ENCODE measurements around the gene ZKSCAN2.

The ZKSCAN2 gene

DNA sequence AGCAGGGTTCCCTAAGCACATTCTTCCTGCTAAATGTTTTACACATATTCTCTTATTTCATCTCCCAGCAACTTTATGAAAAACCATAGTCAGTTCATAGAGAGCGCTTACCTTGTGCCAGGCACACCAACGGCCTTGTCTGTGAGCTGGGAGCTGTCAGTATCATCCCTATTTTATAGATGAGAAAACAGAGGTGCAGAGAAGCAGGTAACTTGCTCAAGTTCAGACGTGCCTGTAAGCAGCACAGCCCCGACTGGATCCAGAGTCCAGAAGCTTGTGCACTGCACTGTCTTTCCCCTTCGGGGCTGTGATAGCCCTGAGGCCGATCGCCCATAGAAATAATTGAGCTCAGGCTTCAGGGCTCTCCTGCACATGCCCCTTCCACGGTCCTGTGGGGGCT is 34.7 kb downstream of the ZKSCAN2 start:
- no peaks in the 10 kb centered on the region for H3K36me3 ChIP-seq
- H3K4me1 ChIP-seq, result no peaks in the 10 kb centered on the region
- no peak overlapping the region for H3K4me3 ChIP-seq (ENCODE audit: low read depth, low read length)
- DNase-seq, result no peak
- TF ChIP-seq, protein P1, sequence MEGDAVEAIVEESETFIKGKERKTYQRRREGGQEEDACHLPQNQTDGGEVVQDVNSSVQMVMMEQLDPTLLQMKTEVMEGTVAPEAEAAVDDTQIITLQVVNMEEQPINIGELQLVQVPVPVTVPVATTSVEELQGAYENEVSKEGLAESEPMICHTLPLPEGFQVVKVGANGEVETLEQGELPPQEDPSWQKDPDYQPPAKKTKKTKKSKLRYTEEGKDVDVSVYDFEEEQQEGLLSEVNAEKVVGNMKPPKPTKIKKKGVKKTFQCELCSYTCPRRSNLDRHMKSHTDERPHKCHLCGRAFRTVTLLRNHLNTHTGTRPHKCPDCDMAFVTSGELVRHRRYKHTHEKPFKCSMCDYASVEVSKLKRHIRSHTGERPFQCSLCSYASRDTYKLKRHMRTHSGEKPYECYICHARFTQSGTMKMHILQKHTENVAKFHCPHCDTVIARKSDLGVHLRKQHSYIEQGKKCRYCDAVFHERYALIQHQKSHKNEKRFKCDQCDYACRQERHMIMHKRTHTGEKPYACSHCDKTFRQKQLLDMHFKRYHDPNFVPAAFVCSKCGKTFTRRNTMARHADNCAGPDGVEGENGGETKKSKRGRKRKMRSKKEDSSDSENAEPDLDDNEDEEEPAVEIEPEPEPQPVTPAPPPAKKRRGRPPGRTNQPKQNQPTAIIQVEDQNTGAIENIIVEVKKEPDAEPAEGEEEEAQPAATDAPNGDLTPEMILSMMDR (IDR thresholded peaks at IDR 0.05; ENCODE audit: low read depth, low read length), result no peak
- no peaks in the 10 kb centered on the region for H3K9me3 ChIP-seq
- H3K27me3 ChIP-seq, result no peaks in the 10 kb centered on the region

DNA sequence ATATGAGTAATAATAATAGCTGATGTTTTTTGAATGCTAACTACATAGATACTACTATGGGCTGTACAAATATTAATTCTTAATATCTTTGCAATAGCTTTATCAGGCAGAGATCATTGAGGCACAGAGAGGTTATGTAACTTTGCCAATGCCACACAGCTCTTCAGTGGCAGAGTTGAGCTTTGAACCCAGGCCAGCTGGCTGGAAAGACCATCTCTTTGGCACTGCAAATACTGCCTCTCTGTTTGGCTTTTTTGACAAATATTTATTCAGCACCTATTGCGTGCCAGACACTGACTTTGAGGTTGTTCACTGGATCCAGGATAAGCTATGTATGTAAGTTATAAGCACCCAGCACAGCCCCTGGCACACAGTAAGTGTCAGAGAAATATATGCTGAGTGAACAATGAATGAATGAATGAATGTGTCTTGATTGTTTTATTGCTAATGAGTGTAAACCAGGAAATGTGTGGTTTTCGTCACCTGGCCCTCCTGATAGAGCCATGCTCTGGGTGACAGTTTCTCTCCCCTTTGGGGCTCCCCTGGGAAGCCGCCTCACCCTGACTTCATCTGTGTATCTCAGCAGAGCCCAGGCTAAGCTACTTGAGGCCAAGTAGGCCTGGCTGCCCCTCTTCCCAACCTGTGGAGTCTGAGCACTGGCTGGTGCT is 38.4 kb downstream of the ZKSCAN2 start:
- H3K9me3 ChIP-seq, result no peaks in the 10 kb centered on the region
- TF ChIP-seq, protein P1 (IDR thresholded peaks at IDR 0.05; ENCODE audit: low read depth, low read length), result no peak

GRCh38 chr16:25217921-25218320 is 39.7 kb downstream of the ZKSCAN2 start:
- Histone ChIP-seq H3K4me3 (ENCODE audit: low read depth, low read length) (no peak overlapping the region), H3K27me3 (peaks cover 11% of the 10 kb centered on the region; the same call in 1 of the 2 replicates), H3K4me1 (no peaks in the 10 kb centered on the region), H3K9me3 (no peaks in the 10 kb centered on the region), H3K36me3 (no peaks in the 10 kb centered on the region)
- DNase-seq, result no peak
- TF ChIP-seq, protein P1 (IDR thresholded peaks at IDR 0.05; ENCODE audit: low read depth, low read length), result no peak

More for the DNA sequence above, 38.4 kb downstream of the ZKSCAN2 start:
- H3K4me1 ChIP-seq, result no peaks in the 10 kb centered on the region
- H3K4me3 ChIP-seq (ENCODE audit: low read depth, low read length), result no peak overlapping the region
- DNase-seq, result no peak
- no peaks in the 10 kb centered on the region for H3K36me3 ChIP-seq
- H3K27me3 ChIP-seq, result peaks cover 11% of the 10 kb centered on the region; the same call in 1 of the 2 replicates

GRCh38 chr16:25217112-25217511 is 40.5 kb downstream of the ZKSCAN2 start:
- no peak overlapping the region for H3K4me3 ChIP-seq (ENCODE audit: low read depth, low read length)
- H3K27me3 ChIP-seq, result peaks cover 11% of the 10 kb centered on the region; the same call in 1 of the 2 replicates
- DNase-seq, result no peak
- no peaks in the 10 kb centered on the region for H3K36me3 ChIP-seq
- TF ChIP-seq, protein P1 (IDR thresholded peaks at IDR 0.05; ENCODE audit: low read depth, low read length), result no peak
- H3K4me1 ChIP-seq, result no peaks in the 10 kb centered on the region
- H3K9me3 ChIP-seq, result no peaks in the 10 kb centered on the region

DNA sequence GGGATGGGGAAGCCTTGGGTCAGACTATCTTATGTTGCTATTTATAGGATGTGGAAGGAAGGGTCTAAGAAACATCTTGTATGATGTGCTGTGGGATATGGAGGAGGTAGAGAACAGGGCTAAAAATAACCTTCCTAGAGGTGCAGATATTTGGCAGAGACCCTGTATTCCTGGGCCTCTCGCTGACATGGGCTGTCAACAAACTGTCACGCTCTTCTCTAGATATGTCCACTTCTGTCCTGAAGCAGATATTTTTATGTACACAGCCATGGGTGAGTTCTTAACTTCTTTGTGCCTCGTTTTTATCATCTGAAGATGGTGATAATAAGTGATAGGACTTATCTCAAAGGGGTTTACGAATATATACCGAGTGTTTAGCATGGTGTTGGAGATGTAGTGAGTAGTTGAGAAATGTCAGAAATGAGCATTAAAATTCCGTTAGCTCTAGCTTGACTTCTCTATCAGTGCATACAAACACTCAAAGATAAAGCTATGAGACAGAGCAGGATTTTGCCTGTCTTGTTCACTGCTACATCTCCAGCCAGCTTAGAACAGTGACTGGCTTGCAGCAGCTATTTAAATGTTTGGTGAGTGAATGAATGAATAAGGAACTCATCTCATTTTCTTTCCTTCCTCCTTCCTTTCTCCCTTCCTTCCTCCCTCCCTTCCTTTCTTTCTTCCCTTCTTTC is 43.8 kb downstream of the ZKSCAN2 start:
- H3K4me1 ChIP-seq, result no peaks in the 10 kb centered on the region
- TF ChIP-seq, protein P1 (IDR thresholded peaks at IDR 0.05; ENCODE audit: low read depth, low read length), result no peak
- H3K27me3 ChIP-seq, result peaks cover 11% of the 10 kb centered on the region; the same call in 1 of the 2 replicates
- H3K4me3 ChIP-seq (ENCODE audit: low read depth, low read length), result no peak overlapping the region
- no peaks in the 10 kb centered on the region for H3K9me3 ChIP-seq
- DNase-seq, result no peak
- H3K36me3 ChIP-seq, result no peaks in the 10 kb centered on the region

GRCh38 chr16:25212636-25213035 is 45.0 kb downstream of the ZKSCAN2 start:
- DNase-seq, result no peak
- TF ChIP-seq, protein P1 (IDR thresholded peaks at IDR 0.05; ENCODE audit: low read depth, low read length), result no peak
- Histone ChIP-seq H3K27me3 (peaks cover 11% of the 10 kb centered on the region; the same call in 1 of the 2 replicates), H3K4me3 (ENCODE audit: low read depth, low read length) (no peak overlapping the region), H3K4me1 (no peaks in the 10 kb centered on the region), H3K9me3 (no peaks in the 10 kb centered on the region), H3K36me3 (no peaks in the 10 kb centered on the region)

Data from BE2C (cell line).